Thoracic aorta (tissue), 2 donors: Measurements from ENCODE around the gene PPP6R2. TPM values are rescaled to one million over a fixed set of nuclear protein-coding genes. Genes with fewer than 3 reads are reported as not detected.

Experiments
- ATAC-seq: fragments of 150-250 bp; one replicate; pipeline ENCODE4 v1.8.0; 2017; ENCODE audit warnings: low read depth; ENCODE audit not compliant: insufficient number of reproducible peaks, low FRiP score
- DNase-seq: peaks from one replicate; pipeline ENCODE4 v3.0.0-alpha.2; 2020; ENCODE audit warnings: low spot score
- H3K27ac ChIP-seq, 2 donors: fragments of 200-600 bp; sonication (generic); 1 replicate in 1 of 2; 2 replicates in 1 of 2; pipeline ENCODE4 v1.5.1; 2016; ENCODE audit warnings: mild to moderate bottlenecking in 2 of 2, moderate library complexity in 2 of 2
- H3K27me3 ChIP-seq: fragments of 200-600 bp; sonication (generic); replicated peaks from 2 replicates; pipeline ENCODE4 v1.6.0; 2016; ENCODE audit warnings: mild to moderate bottlenecking; ENCODE audit not compliant: insufficient read depth
- H3K36me3 ChIP-seq: fragments of 200-600 bp; sonication (generic); one replicate; pipeline ENCODE4 v1.5.1; 2016
- H3K4me1 ChIP-seq, 2 donors: fragments of 200-600 bp; sonication (generic); 1 replicate in 1 of 2; 2 replicates in 1 of 2; pipeline versions ENCODE4 v1.5.1 to v1.6.0; 2016; ENCODE audit warnings: low read depth in 2 of 2, mild to moderate bottlenecking in 1 of 2; ENCODE audit not compliant: control insufficient read depth in 1 of 2
- H3K4me3 ChIP-seq: fragments of 200-600 bp; sonication (generic); 2 replicates; pipeline ENCODE4 v1.5.1; 2016; ENCODE audit warnings: mild to moderate bottlenecking
- H3K9me3 ChIP-seq: fragments of 200-600 bp; sonication (generic); 2 replicates; pipeline ENCODE4 v1.5.1; 2016
- CTCF ChIP-seq: fragments of 200-600 bp; sonication (generic); IDR thresholded peaks from one replicate; pipeline ENCODE4 v1.5.1; 2019; ENCODE audit warnings: antibody characterized with exemption
- total RNA-seq, 2 donors: library from RNA; depleted of rRNA; stranded (reverse); fragments of >200 nt; gene quantifications; one replicate each; pipeline versions ENCODE4 v1.1.0 to v1.2.3, GENCODE V29; 2016

PPP6R2 gene
- total RNA-seq, 2 donors from 2014 or later, result 61.2 to 73.6 TPM

GRCh38 chr22:50471197-50471847 lies 128.2 kb downstream of the PPP6R2 start:
- H3K9me3 ChIP-seq, result no peaks in the 10 kb centered on the region
- H3K4me3 ChIP-seq, result no peak overlapping the region
- peaks cover 12% of the 10 kb centered on the region for H3K36me3 ChIP-seq
- ATAC-seq (no peak), DNase-seq (no peak)
- TF ChIP-seq CTCF, result no peak
- no peaks in the 10 kb centered on the region for H3K27me3 ChIP-seq
- H3K4me1 ChIP-seq, result peaks cover 40 to 53% of the 10 kb centered on the region in 2 donors
- no peak overlapping the region for H3K27ac ChIP-seq

- no peak for ATAC-seq
- DNase-seq, result no peak
- peaks cover 6% of the 10 kb centered on the region for H3K36me3 ChIP-seq
- H3K27ac ChIP-seq, result no peak overlapping the region
- H3K4me1 ChIP-seq, result peaks cover 40 to 53% of the 10 kb centered on the region in 2 donors
- no peak for TF ChIP-seq CTCF
- no peaks in the 10 kb centered on the region for H3K27me3 ChIP-seq
- no peak overlapping the region for H3K4me3 ChIP-seq
- H3K9me3 ChIP-seq, result no peaks in the 10 kb centered on the region
Observed at GRCh38 chr22:50471962-50472361, 128.8 kb downstream of the PPP6R2 start.

GRCh38 chr22:50473088-50473487 lies 130.0 kb downstream of the PPP6R2 start:
- no peak for TF ChIP-seq CTCF
- Histone ChIP-seq H3K27ac (no peak overlapping the region), H3K9me3 (no peaks in the 10 kb centered on the region), H3K4me3 (peak overlapping the region; percentile 94), H3K27me3 (no peaks in the 10 kb centered on the region), H3K36me3 (no peaks in the 10 kb centered on the region), H3K4me1 (peaks cover 40 to 53% of the 10 kb centered on the region in 2 donors)
- DNase-seq, result no peak
- no peak for ATAC-seq

- Histone ChIP-seq H3K4me1 (peaks cover 40 to 53% of the 10 kb centered on the region in 2 donors), H3K27ac (peak overlapping the region in 1 of 2 donors; percentile 44), H3K27me3 (no peaks in the 10 kb centered on the region), H3K4me3 (peak overlapping the region; percentile 94), H3K9me3 (no peaks in the 10 kb centered on the region), H3K36me3 (no peaks in the 10 kb centered on the region)
- no peak for TF ChIP-seq CTCF
- ATAC-seq (no peak), DNase-seq (no peak)
Observed at GRCh38 chr22:50473855-50474671, 130.9 kb downstream of the PPP6R2 start.
